SIG-M5 treated with dmso at 0.1 percent for 504 hours (cell line): ENCODE results near the gene MLLT10.
"Not testable (repeated sequence)": the region's sequence is repeated elsewhere in the genome, so short reads cannot be mapped to it uniquely, and the experiment has no call there.

ENCODE experiments used
- DNase-seq: peaks from one replicate; lab custom pipeline; 2025; ENCODE audit not compliant: unreplicated experiment; lab: John Stamatoyannopoulos, UW

Gene MLLT10

GRCh38 chr10:21574514-21574913, 40.5 kb downstream of the MLLT10 start:
- DNase-seq, result not testable (repeated sequence)

- DNase-seq, result no peak
These were observed 45.3 kb downstream of the MLLT10 start for GRCh38 chr10:21579291-21579690.

GRCh38 chr10:21581421-21581834, 47.4 kb downstream of the MLLT10 start:
- DNase-seq, result not testable (repeated sequence)

- DNase-seq, result no peak
These were observed 51.0 kb downstream of the MLLT10 start for GRCh38 chr10:21584834-21585530.

- DNase-seq, result no peak
These were observed 53.4 kb downstream of the MLLT10 start for GRCh38 chr10:21587391-21587790.

GRCh38 chr10:21588159-21588558, 54.1 kb downstream of the MLLT10 start:
- DNase-seq, result not testable (repeated sequence)

- no peak for DNase-seq
These were observed 60.0 kb downstream of the MLLT10 start for GRCh38 chr10:21593986-21594385.

GRCh38 chr10:21599582-21599981, 65.5 kb downstream of the MLLT10 start:
- DNase-seq, result no peak

- no peak for DNase-seq
These were observed 66.9 kb downstream of the MLLT10 start for GRCh38 chr10:21600804-21601433.

GRCh38 chr10:21602313-21602712, 68.3 kb downstream of the MLLT10 start:
- no peak for DNase-seq

- DNase-seq, result no peak
These were observed 69.7 kb downstream of the MLLT10 start for GRCh38 chr10:21603721-21604120.

GRCh38 chr10:21604651-21605050, 70.6 kb downstream of the MLLT10 start:
- DNase-seq, result no peak

GRCh38 chr10:21607907-21608306, 73.9 kb downstream of the MLLT10 start:
- no peak for DNase-seq

- no peak for DNase-seq
These were observed 80.0 kb downstream of the MLLT10 start for GRCh38 chr10:21614000-21614399.

GRCh38 chr10:21617267-21617666, 83.2 kb downstream of the MLLT10 start:
- DNase-seq, result no peak

- no peak for DNase-seq
These were observed 89.3 kb downstream of the MLLT10 start for GRCh38 chr10:21623291-21623690.

GRCh38 chr10:21624421-21624820, 90.4 kb downstream of the MLLT10 start:
- not testable (repeated sequence) for DNase-seq

- DNase-seq, result no peak
These were observed 90.9 kb downstream of the MLLT10 start for GRCh38 chr10:21624951-21625350.

GRCh38 chr10:21625623-21626229, 91.7 kb downstream of the MLLT10 start:
- DNase-seq, result no peak

GRCh38 chr10:21626457-21627161, 92.6 kb downstream of the MLLT10 start:
- no peak for DNase-seq

- no peak for DNase-seq
These were observed 93.3 kb downstream of the MLLT10 start for GRCh38 chr10:21627331-21627730.

- DNase-seq, result no peak
These were observed 94.0 kb downstream of the MLLT10 start for GRCh38 chr10:21628023-21628422.
